GM23338 (cell line): ENCODE data around the gene RGS17. TPM values are rescaled to one million over a fixed set of nuclear protein-coding genes. Genes with fewer than 3 reads are reported as not detected.

Experiments
- ATAC-seq: fragments of 200-7000 bp; cut with Tn5 transposase; 3 replicates; pipeline ENCODE4 v1.9.1; 2020
- DNase-seq: peaks from one replicate; pipeline ENCODE4 v3.0.0-alpha.2; 2015; ENCODE audit warnings: low spot score
- H2AFZ ChIP-seq: fragments of 200-600 bp; sonication (generic); 2 replicates; pipeline ENCODE4 v1.8.0; 2016; ENCODE audit warnings: antibody characterized with exemption, mild to moderate bottlenecking, moderate library complexity
- H3F3A ChIP-seq: fragments of 200-600 bp; sonication (generic); replicated peaks from 2 replicates; pipeline ENCODE4 v1.8.0; 2017; ENCODE audit warnings: antibody characterized with exemption, mixed run types, low read depth
- H3K27ac ChIP-seq: fragments of 200-600 bp; sonication (generic); 2 replicates; pipeline ENCODE4 v1.6.1; 2016; ENCODE audit warnings: low read depth
- H3K27me3 ChIP-seq: fragments of 200-600 bp; sonication (generic); 2 replicates; pipeline ENCODE4 v1.8.0; 2016; ENCODE audit warnings: mild to moderate bottlenecking, mixed run types, moderate library complexity; ENCODE audit not compliant: insufficient read depth
- H3K36me3 ChIP-seq: fragments of 200-600 bp; sonication (generic); 2 replicates; pipeline ENCODE4 v1.8.0; 2016; ENCODE audit warnings: mild to moderate bottlenecking; ENCODE audit not compliant: insufficient read depth
- H3K4me1 ChIP-seq: fragments of 200-600 bp; sonication (generic); 2 replicates; pipeline ENCODE4 v1.8.0; 2016; ENCODE audit warnings: mild to moderate bottlenecking, moderate library complexity; ENCODE audit not compliant: insufficient read depth
- H3K4me2 ChIP-seq: fragments of 200-600 bp; sonication (generic); 2 replicates; pipeline ENCODE4 v1.7.1; 2017; ENCODE audit warnings: mixed run types
- H3K4me3 ChIP-seq: fragments of 200-600 bp; sonication (generic); 2 replicates; pipeline ENCODE4 v1.6.1; 2016; ENCODE audit warnings: mixed run types
- H3K79me2 ChIP-seq: fragments of 200-600 bp; sonication (generic); replicated peaks from 2 replicates; pipeline ENCODE4 v1.8.0; 2017; ENCODE audit warnings: mild to moderate bottlenecking; ENCODE audit not compliant: insufficient read depth
- H3K9me2 ChIP-seq: fragments of 200-600 bp; sonication (generic); 2 replicates; pipeline ENCODE4 v1.8.0; 2017; ENCODE audit not compliant: insufficient read depth
- H4K20me1 ChIP-seq: fragments of 200-600 bp; sonication (generic); replicated peaks from 2 replicates; pipeline ENCODE4 v1.8.0; 2017; ENCODE audit warnings: mild to moderate bottlenecking; ENCODE audit not compliant: insufficient read depth
- H3K27ac Mint-ChIP-seq: 2 replicates; pipeline ENCODE4 v1.8.0; 2020; ENCODE audit warnings: inconsistent platforms, mild to moderate bottlenecking, moderate library complexity, mixed read lengths
- H3K27me3 Mint-ChIP-seq: 3 replicates; pipeline ENCODE4 v1.8.0; 2022; ENCODE audit warnings: low read depth, mild to moderate bottlenecking, moderate library complexity, mixed read lengths, inconsistent platforms; ENCODE audit not compliant: insufficient read depth, poor library complexity
- H3K36me3 Mint-ChIP-seq: 3 replicates; pipeline ENCODE4 v1.8.0; 2021; ENCODE audit warnings: low read depth, mild to moderate bottlenecking, inconsistent platforms, moderate library complexity, mixed read lengths
- H3K4me1 Mint-ChIP-seq: 3 replicates; pipeline ENCODE4 v1.8.0; 2020; ENCODE audit warnings: mild to moderate bottlenecking, inconsistent platforms, mixed read lengths
- H3K4me3 Mint-ChIP-seq: 3 replicates; pipeline ENCODE4 v1.8.0; 2021; ENCODE audit warnings: moderate library complexity, mild to moderate bottlenecking, inconsistent platforms, mixed read lengths
- H3K9me3 Mint-ChIP-seq: 3 replicates; pipeline ENCODE4 v1.8.0; 2020; ENCODE audit warnings: moderate library complexity, mild to moderate bottlenecking, inconsistent platforms, mixed read lengths
- CREB1 ChIP-seq: fragments of 250-450 bp; sonication (Bioruptor Pico); IDR thresholded peaks from 2 replicates; pipeline ENCODE4 v1.5.0; 2020; ENCODE audit warnings: low read depth, mild to moderate bottlenecking, moderate library complexity
- ETS1 ChIP-seq: IDR thresholded peaks from 2 replicates; pipeline ENCODE4 v1.6.1; 2016; ENCODE audit warnings: antibody characterized with exemption
- EZH2phosphoT487 ChIP-seq: fragments of 200-600 bp; sonication (generic); IDR thresholded peaks from one replicate; pipeline ENCODE4 v1.8.1; 2018; ENCODE audit warnings: antibody characterized with exemption; ENCODE audit not compliant: unreplicated experiment
- JUNB ChIP-seq: IDR thresholded peaks from one replicate; pipeline ENCODE4 v1.6.1; 2016; ENCODE audit warnings: antibody characterized with exemption; ENCODE audit not compliant: unreplicated experiment
- NANOG ChIP-seq: IDR thresholded peaks from 2 replicates; pipeline ENCODE4 v1.6.1; 2016; ENCODE audit warnings: antibody characterized with exemption, borderline replicate concordance
- POLR2AphosphoS5 ChIP-seq: IDR thresholded peaks from 2 replicates; pipeline ENCODE4 v1.6.1; 2016; ENCODE audit warnings: antibody characterized with exemption, low read depth
- REST ChIP-seq: IDR thresholded peaks from one replicate; pipeline ENCODE4 v1.6.1; 2018; ENCODE audit warnings: antibody characterized with exemption; ENCODE audit not compliant: unreplicated experiment
- STAT1 ChIP-seq: IDR thresholded peaks from one replicate; pipeline ENCODE4 v1.6.1; 2016; ENCODE audit warnings: antibody characterized with exemption; ENCODE audit not compliant: unreplicated experiment
- ZNF331 ChIP-seq: fragments of 250-450 bp; sonication (Bioruptor Pico); IDR thresholded peaks from 2 replicates; pipeline ENCODE4 v1.5.0; 2020; ENCODE audit warnings: low read depth, mild to moderate bottlenecking, moderate library complexity
- ZNF462 ChIP-seq: fragments of 250-450 bp; sonication (Bioruptor Pico); IDR thresholded peaks from 2 replicates; pipeline ENCODE4 v1.5.0; 2020; ENCODE audit warnings: mild to moderate bottlenecking, moderate library complexity
- polyA plus RNA-seq: library from polyadenylated mRNA; unstranded; fragments of >200 nt; fragmentation: Nextera tagmentation; extraction: Ambion mirVana; gene quantifications from 2 replicates; pipeline ENCODE4 v1.2.1, GENCODE V29; 2016
- total RNA-seq: library from RNA; depleted of rRNA; stranded (reverse); fragments of >200 nt; shearing (Covaris generic); gene quantifications from 2 replicates; pipeline ENCODE4 v1.2.3, GENCODE V29; 2014

Gene RGS17
- total and polyA plus RNA-seq, 2 experiments from 2014 or later, result 12.1 to 12.3 TPM

- Histone ChIP-seq H4K20me1 (peaks cover 89% of the 10 kb centered on the region), H3K36me3 (peaks cover 55% of the 10 kb centered on the region), H3K4me3 (no peak overlapping the region), H3K79me2 (peaks cover 97% of the 10 kb centered on the region), H3K4me2 (peak overlapping the region; percentile 45; the same call in 1 of the 2 replicates), H2AFZ (no peak overlapping the region), H3K27me3 (no peaks in the 10 kb centered on the region), H3K9me2 (no peaks in the 10 kb centered on the region), H3K27ac (no peak overlapping the region), H3F3A (no peaks in the 10 kb centered on the region), H3K4me1 (peaks cover 38% of the 10 kb centered on the region)
- peaks cover 2% of the 10 kb centered on the region for H3K27me3 Mint-ChIP-seq
- TF ChIP-seq ETS1 (no peak), STAT1 (no peak), ZNF331 (no peak), POLR2AphosphoS5 (no peak), REST (no peak), JUNB (no peak), CREB1 (CRISPR knock-in tag) (no peak), NANOG (no peak), EZH2phosphoT487 (no peak)
- H3K36me3 Mint-ChIP-seq, result peaks cover 72% of the 10 kb centered on the region
- no peaks in the 10 kb centered on the region for H3K9me3 Mint-ChIP-seq
- ATAC-seq (no peak), DNase-seq (no peak)
- H3K4me3 Mint-ChIP-seq, result 0 out of 3 replicates have a peak overlapping the region, but pooled peaks have one; percentile 32
- H3K27ac Mint-ChIP-seq, result 0 out of 2 replicates have a peak overlapping the region, but pooled peaks have one; percentile 17
- peaks cover 46% of the 10 kb centered on the region for H3K4me1 Mint-ChIP-seq
Measured at GRCh38 chr6:152976749-152977148, 154.3 kb downstream of the RGS17 start.

GRCh38 chr6:152975204-152975915, 155.7 kb downstream of the RGS17 start:
- Mint-ChIP-seq H3K27ac (no peak overlapping the region), H3K4me1 (peaks cover 42% of the 10 kb centered on the region), H3K4me3 (peak overlapping the region; percentile 16; the same call in 1 of the 3 replicates), H3K36me3 (peaks cover 71% of the 10 kb centered on the region), H3K9me3 (no peaks in the 10 kb centered on the region), H3K27me3 (peaks cover 2% of the 10 kb centered on the region)
- no peak overlapping the region for H3K4me3 ChIP-seq
- peaks cover 83% of the 10 kb centered on the region for H3K79me2 ChIP-seq
- peaks cover 88% of the 10 kb centered on the region for H4K20me1 ChIP-seq
- no peaks in the 10 kb centered on the region for H3K27me3 ChIP-seq
- no peaks in the 10 kb centered on the region; the same call in 1 of the 2 replicates for H3F3A ChIP-seq
- H3K4me2 ChIP-seq, result 0 out of 2 replicates have a peak overlapping the region, but pooled peaks have one; percentile 23
- no peaks in the 10 kb centered on the region for H3K9me2 ChIP-seq
- H3K27ac ChIP-seq, result no peak overlapping the region
- no peak for ATAC-seq
- H3K4me1 ChIP-seq, result peaks cover 34% of the 10 kb centered on the region
- H2AFZ ChIP-seq, result no peak overlapping the region
- DNase-seq, result no peak
- peaks cover 69% of the 10 kb centered on the region for H3K36me3 ChIP-seq
- TF ChIP-seq JUNB, result no peak
- TF ChIP-seq ZNF462 (CRISPR knock-in tag), result no peak
